ENCODE results near the gene MISP. TPM values are rescaled to one million over a fixed set of nuclear protein-coding genes. Genes with fewer than 3 reads are reported as not detected.

MISP gene
- polyA plus RNA-seq, 1 of the 3 experiments (the other 2 are of a cell fraction), result 0.08 TPM

- TF ChIP-seq, protein P1, sequence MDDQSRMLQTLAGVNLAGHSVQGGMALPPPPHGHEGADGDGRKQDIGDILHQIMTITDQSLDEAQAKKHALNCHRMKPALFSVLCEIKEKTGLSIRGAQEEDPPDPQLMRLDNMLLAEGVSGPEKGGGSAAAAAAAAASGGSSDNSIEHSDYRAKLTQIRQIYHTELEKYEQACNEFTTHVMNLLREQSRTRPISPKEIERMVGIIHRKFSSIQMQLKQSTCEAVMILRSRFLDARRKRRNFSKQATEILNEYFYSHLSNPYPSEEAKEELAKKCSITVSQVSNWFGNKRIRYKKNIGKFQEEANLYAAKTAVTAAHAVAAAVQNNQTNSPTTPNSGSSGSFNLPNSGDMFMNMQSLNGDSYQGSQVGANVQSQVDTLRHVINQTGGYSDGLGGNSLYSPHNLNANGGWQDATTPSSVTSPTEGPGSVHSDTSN (IDR thresholded peaks at IDR 0.05), result no peak
These were observed 14.3 kb downstream of the MISP start (continued) for GRCh38 chr19:765179-765738.

- Histone ChIP-seq H3K27ac (ENCODE audit: low read depth in 2 of 2, low read length in 1 of 2) (no peak overlapping the region), H3F3A (replicated peaks; ENCODE audit: insufficient read depth) (peaks cover 7% of the 10 kb centered on the region), H3K79me2 (ENCODE audit: insufficient read depth) (no peaks in the 10 kb centered on the region), H3K27me3 (ENCODE audit: insufficient read depth) (no peaks in the 10 kb centered on the region), H3K4me2 (no peak overlapping the region), H3K9ac (no peak overlapping the region), H3K4me1 (ENCODE audit: control insufficient read depth in 1 of 2, insufficient read depth in 2 of 2, low read depth in 1 of 2, low read length in 1 of 2) (no peaks in the 10 kb centered on the region), H3K4me3 (ENCODE audit: low read depth in 2 of 2, low read length in 1 of 2) (no peak overlapping the region), H3K9me2 (no peaks in the 10 kb centered on the region), H3K9me3 (no peaks in the 10 kb centered on the region), H3K36me3 (replicated peaks in 1 of 2; ENCODE audit: control insufficient read depth in 1 of 2, insufficient read depth in 2 of 2, low read length in 1 of 2) (no peaks in the 10 kb centered on the region), H4K20me1 (ENCODE audit: insufficient read depth) (no peaks in the 10 kb centered on the region), H2AFZ (ENCODE audit: low read depth) (no peak overlapping the region)
- POLR2A ChIA-PET, result no interaction called here
- WGBS (ENCODE audit: low lambda C conversion rate), result 64% methylated on average over 8 of the region's 14 CpGs
- no peak for DNase-seq
- CTCF ChIA-PET, result interaction anchor here (1.0 to 1.5 kb wide), 3 partner anchors 63 to 233 kb away, joined by 3 to 8 read pairs (median 5); partner anchors contain the start of gene PRTN3
- no peak for TF ChIP-seq RFX5 (IDR thresholded peaks at IDR 0.05; ENCODE audit: low read length)
- no peak for TF ChIP-seq TEAD4 (IDR thresholded peaks at IDR 0.05; ENCODE audit: borderline replicate concordance, insufficient read depth)
These were observed 17.5 kb downstream of the MISP start for GRCh38 chr19:768424-768823.

- H3K4me2 ChIP-seq, result no peak overlapping the region
- TF ChIP-seq ELF1 (IDR thresholded peaks at IDR 0.05), result no peak
- TF ChIP-seq TAF1 (IDR thresholded peaks at IDR 0.05; ENCODE audit: borderline replicate concordance, low read depth, low read length), result no peak
- no peak for TF ChIP-seq RFX5 (IDR thresholded peaks at IDR 0.05; ENCODE audit: low read length)
- no peak for TF ChIP-seq EZH2phosphoT487 (IDR thresholded peaks at IDR 0.05; ENCODE audit: borderline replicate concordance, low read depth)
- no peak for TF ChIP-seq SMC3 (IDR thresholded peaks at IDR 0.05; ENCODE audit: low read depth, low read length)
- no peak for TF ChIP-seq FOSL2 (IDR thresholded peaks at IDR 0.05; ENCODE audit: borderline replicate concordance, low read depth)
- TF ChIP-seq CTCF (IDR thresholded peaks at IDR 0.05), result no peak
- TF ChIP-seq RCOR1 (IDR thresholded peaks at IDR 0.05; ENCODE audit: low read length), result no peak
- TF ChIP-seq NRF1 (IDR thresholded peaks at IDR 0.05; ENCODE audit: low read depth, low read length), result no peak
- TF ChIP-seq GABPA (IDR thresholded peaks at IDR 0.05; ENCODE audit: low read depth), result no peak
- no peak for TF ChIP-seq GATA2 (CRISPR knock-in tag; IDR thresholded peaks at IDR 0.05)
- no peak for TF ChIP-seq MXI1 (IDR thresholded peaks at IDR 0.05; ENCODE audit: low read depth, low read length)
- no peak overlapping the region for H3K27ac ChIP-seq (ENCODE audit: low read depth in 2 of 2, low read length in 1 of 2)
- H3K4me1 ChIP-seq (ENCODE audit: control insufficient read depth in 1 of 2, insufficient read depth in 2 of 2, low read depth in 1 of 2, low read length in 1 of 2), result no peaks in the 10 kb centered on the region
- CTCF ChIA-PET, result interaction anchor here (0.7 to 2.7 kb wide), 21 partner anchors 16 to 226 kb away, joined by 3 to 13 read pairs (median 4); partner anchors contain the start of genes CFD, MED16, PRTN3 and RNU6-9
- no peak overlapping the region for H2AFZ ChIP-seq (ENCODE audit: low read depth)
- H3K27me3 ChIP-seq (ENCODE audit: insufficient read depth), result no peaks in the 10 kb centered on the region
- H3F3A ChIP-seq (replicated peaks; ENCODE audit: insufficient read depth), result peaks cover 7% of the 10 kb centered on the region
- no peaks in the 10 kb centered on the region for H3K36me3 ChIP-seq (replicated peaks in 1 of 2; ENCODE audit: control insufficient read depth in 1 of 2, insufficient read depth in 2 of 2, low read length in 1 of 2)
- no peaks in the 10 kb centered on the region for H3K79me2 ChIP-seq (ENCODE audit: insufficient read depth)
- H3K9me3 ChIP-seq, result no peaks in the 10 kb centered on the region
- H3K9me2 ChIP-seq, result no peaks in the 10 kb centered on the region
- POLR2A ChIA-PET, result no interaction called here
- DNase-seq, result no peak
- no peak overlapping the region for H3K4me3 ChIP-seq (ENCODE audit: low read depth in 2 of 2, low read length in 1 of 2)
- no peak overlapping the region for H3K9ac ChIP-seq
- WGBS (ENCODE audit: low lambda C conversion rate), result 71% methylated on average over 5 of the region's 6 CpGs
- H4K20me1 ChIP-seq (ENCODE audit: insufficient read depth), result no peaks in the 10 kb centered on the region
These were observed 18.7 kb downstream of the MISP start for GRCh38 chr19:769616-770015.

Data from SK-N-SH (cell line).